PC-9 (cell line): ENCODE measurements around the gene CHN1.

Experiments used
- EZH2 ChIP-seq: fragments of 200-600 bp; sonication (generic); IDR thresholded peaks from 2 replicates; pipeline ENCODE4 v1.8.0; 2017; ENCODE audit warnings: antibody characterized with exemption, low read depth
- TF ChIP-seq, protein P1 (sequence below): fragments of 200-600 bp; sonication (generic); conservative IDR thresholded peaks from 2 replicates; pipeline ENCODE4 v1.6.1; 2017; ENCODE audit warnings: mixed run types, antibody characterized with exemption, mild to moderate bottlenecking, moderate library complexity

DNA sequence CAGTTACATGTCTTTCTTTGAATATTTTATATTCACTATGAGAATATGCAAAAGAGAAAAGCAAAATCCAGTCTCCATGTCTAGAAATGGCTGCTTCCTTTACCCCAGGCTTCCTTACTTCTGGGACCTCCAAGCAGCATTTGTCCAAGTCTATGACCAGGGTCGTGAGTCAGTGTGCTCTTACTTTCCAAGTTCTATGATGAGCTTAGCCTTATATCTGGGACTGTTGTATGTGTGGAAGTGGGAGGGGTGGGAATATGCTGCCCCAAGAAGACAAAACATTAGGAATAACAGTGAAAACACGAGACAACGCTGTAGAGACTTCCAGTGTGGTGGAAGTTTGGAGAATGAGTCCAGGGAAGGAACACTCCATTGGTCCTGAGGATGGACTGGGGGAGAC is 219.7 kb downstream of the CHN1 start:
- TF ChIP-seq, protein P1, sequence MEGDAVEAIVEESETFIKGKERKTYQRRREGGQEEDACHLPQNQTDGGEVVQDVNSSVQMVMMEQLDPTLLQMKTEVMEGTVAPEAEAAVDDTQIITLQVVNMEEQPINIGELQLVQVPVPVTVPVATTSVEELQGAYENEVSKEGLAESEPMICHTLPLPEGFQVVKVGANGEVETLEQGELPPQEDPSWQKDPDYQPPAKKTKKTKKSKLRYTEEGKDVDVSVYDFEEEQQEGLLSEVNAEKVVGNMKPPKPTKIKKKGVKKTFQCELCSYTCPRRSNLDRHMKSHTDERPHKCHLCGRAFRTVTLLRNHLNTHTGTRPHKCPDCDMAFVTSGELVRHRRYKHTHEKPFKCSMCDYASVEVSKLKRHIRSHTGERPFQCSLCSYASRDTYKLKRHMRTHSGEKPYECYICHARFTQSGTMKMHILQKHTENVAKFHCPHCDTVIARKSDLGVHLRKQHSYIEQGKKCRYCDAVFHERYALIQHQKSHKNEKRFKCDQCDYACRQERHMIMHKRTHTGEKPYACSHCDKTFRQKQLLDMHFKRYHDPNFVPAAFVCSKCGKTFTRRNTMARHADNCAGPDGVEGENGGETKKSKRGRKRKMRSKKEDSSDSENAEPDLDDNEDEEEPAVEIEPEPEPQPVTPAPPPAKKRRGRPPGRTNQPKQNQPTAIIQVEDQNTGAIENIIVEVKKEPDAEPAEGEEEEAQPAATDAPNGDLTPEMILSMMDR = no peak
- TF ChIP-seq EZH2 = no peak
